ENCODE results near the gene HDAC4.

HDAC4 gene

DNA sequence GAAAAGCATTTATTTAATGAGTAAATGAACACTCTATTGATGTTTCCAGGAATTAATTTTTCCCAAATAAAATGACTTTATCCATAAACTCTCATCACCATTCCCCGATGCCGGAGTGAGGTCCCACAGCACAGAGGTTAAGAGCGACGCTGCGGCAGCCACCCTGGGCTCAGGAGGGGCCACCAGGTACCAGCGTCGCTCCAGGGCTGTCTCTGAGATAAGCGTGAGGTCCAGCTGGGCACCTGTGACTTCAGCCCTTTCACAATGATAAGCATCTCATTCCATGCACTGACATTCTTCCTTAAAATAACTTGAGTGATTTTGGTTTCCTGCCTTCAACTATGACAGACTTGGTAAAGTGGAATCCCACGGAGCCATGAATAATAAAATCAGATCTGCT, 370.9 kb downstream of the HDAC4 start:
- H3K4me3 ChIP-seq (ENCODE audit: low read length): no peak overlapping the region
- no peaks in the 10 kb centered on the region for H3K36me3 ChIP-seq (ENCODE audit: insufficient read depth, low read depth, low read length)
- H3K4me1 ChIP-seq (ENCODE audit: insufficient read depth, low read length): no peaks in the 10 kb centered on the region
- H3K9me3 ChIP-seq (ENCODE audit: insufficient read depth, low read depth, low read length): no peaks in the 10 kb centered on the region
- H3K9ac ChIP-seq (ENCODE audit: low read depth, low read length): no peak overlapping the region
- no peak overlapping the region for H3K27ac ChIP-seq (ENCODE audit: low read length)
- H3K27me3 ChIP-seq (ENCODE audit: insufficient read depth, low read length): no peaks in the 10 kb centered on the region

- Histone ChIP-seq H3K27ac (ENCODE audit: low read length) (no peak overlapping the region), H3K4me3 (ENCODE audit: low read length) (no peak overlapping the region), H3K9me3 (ENCODE audit: insufficient read depth, low read depth, low read length) (no peaks in the 10 kb centered on the region), H3K36me3 (ENCODE audit: insufficient read depth, low read depth, low read length) (no peaks in the 10 kb centered on the region), H3K27me3 (ENCODE audit: insufficient read depth, low read length) (no peaks in the 10 kb centered on the region), H3K4me1 (ENCODE audit: insufficient read depth, low read length) (no peaks in the 10 kb centered on the region), H3K9ac (ENCODE audit: low read depth, low read length) (no peak overlapping the region)
Measured at GRCh38 chr2:239028253-239028619, 372.6 kb downstream of the HDAC4 start.

DNA sequence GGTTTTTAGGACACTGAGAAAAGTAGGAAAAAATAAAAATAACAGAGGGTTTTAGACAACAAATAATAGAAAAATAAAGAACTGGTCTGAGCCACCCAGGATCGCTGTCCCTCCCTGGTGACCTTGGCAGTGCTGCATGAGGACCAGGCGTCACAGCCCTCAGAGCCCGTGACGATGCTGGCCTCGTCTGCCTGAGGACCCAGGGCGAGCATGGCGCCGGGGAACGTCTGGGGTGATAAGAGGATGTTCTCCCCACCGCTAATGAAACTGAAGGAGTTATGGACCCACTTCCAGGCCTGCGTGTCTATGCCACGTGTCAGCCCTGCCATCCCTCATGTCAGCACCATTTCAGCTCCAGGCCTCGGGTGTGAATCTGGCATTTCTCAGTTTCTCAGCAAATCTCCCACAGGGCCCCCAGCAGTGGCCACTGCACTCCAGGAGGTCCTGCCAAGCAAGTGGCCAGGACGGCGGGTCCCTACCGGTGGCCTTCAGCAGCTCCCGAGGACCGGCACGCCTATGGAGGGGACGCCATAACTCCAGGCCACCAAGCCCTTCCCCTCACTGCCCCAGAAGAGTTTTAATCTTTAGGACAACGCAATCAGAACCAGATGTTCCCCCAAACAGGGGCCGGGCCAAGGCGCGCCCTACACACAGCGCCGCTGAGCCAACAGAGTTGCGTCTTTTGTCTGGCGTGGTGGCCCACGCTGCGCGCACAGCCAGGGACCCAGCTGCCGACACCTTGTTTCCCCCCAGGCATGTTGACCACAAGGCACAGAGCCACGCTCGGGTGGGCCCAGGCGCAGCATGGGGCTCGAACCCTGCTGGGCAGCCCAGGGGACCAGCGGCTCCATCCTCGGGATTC, 373.2 kb downstream of the HDAC4 start:
- H3K9me3 ChIP-seq (ENCODE audit: insufficient read depth, low read depth, low read length): no peaks in the 10 kb centered on the region
- H3K27ac ChIP-seq (ENCODE audit: low read length): no peak overlapping the region
- H3K9ac ChIP-seq (ENCODE audit: low read depth, low read length): no peak overlapping the region
- H3K4me1 ChIP-seq (ENCODE audit: insufficient read depth, low read length): no peaks in the 10 kb centered on the region
- H3K27me3 ChIP-seq (ENCODE audit: insufficient read depth, low read length): no peaks in the 10 kb centered on the region
- H3K4me3 ChIP-seq (ENCODE audit: low read length): no peak overlapping the region
- no peaks in the 10 kb centered on the region for H3K36me3 ChIP-seq (ENCODE audit: insufficient read depth, low read depth, low read length)

- no peaks in the 10 kb centered on the region for H3K36me3 ChIP-seq (ENCODE audit: insufficient read depth, low read depth, low read length)
- no peak overlapping the region for H3K27ac ChIP-seq (ENCODE audit: low read length)
- no peak overlapping the region for H3K9ac ChIP-seq (ENCODE audit: low read depth, low read length)
- no peaks in the 10 kb centered on the region for H3K4me1 ChIP-seq (ENCODE audit: insufficient read depth, low read length)
- H3K27me3 ChIP-seq (ENCODE audit: insufficient read depth, low read length): no peaks in the 10 kb centered on the region
- H3K9me3 ChIP-seq (ENCODE audit: insufficient read depth, low read depth, low read length): no peaks in the 10 kb centered on the region
- H3K4me3 ChIP-seq (ENCODE audit: low read length): no peak overlapping the region
Measured at GRCh38 chr2:239026711-239027361, 374.0 kb downstream of the HDAC4 start.

GRCh38 chr2:239025951-239026461, 374.8 kb downstream of the HDAC4 start:
- Histone ChIP-seq H3K9ac (ENCODE audit: low read depth, low read length) (no peak overlapping the region), H3K27me3 (ENCODE audit: insufficient read depth, low read length) (no peaks in the 10 kb centered on the region), H3K4me3 (ENCODE audit: low read length) (no peak overlapping the region), H3K27ac (ENCODE audit: low read length) (no peak overlapping the region), H3K9me3 (ENCODE audit: insufficient read depth, low read depth, low read length) (no peaks in the 10 kb centered on the region), H3K4me1 (ENCODE audit: insufficient read depth, low read length) (peaks cover 4% of the 10 kb centered on the region; the same call in 1 of the 2 replicates), H3K36me3 (ENCODE audit: insufficient read depth, low read depth, low read length) (no peaks in the 10 kb centered on the region)

DNA sequence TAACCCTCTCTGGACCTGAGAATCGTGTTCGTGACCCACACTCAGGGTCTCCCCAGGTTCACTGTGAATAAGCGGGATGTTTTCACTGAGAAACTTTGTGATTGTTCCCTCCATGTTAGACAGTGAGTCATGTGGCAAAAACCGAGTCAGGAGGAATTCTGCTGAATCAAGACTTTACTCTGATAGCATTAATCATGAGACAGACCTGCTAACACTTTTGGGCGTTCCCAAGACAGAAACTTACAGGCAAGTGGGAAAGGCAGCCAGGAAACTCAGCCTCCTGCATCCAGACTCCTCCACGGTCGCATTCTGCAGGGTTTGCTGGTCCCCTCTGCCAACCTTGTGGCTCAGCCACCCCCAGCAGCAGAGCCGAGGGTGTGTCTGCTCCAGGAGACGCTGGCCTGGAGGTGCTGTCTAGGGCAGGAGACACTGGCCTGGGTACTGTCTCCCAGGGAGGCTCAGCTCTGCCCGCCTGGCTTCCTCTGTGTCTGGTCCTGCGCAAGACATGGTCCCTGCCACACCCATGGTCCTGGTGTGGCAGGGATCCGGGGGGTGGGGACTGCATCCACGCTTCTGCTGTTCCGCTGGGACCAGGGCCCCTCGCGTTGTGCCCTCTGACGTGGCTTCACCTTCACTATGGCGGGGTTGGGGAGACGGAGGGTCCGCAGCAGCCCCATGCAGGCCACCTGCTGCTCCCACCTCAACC, 375.6 kb downstream of the HDAC4 start:
- H3K4me3 ChIP-seq (ENCODE audit: low read length): no peak overlapping the region
- H3K4me1 ChIP-seq (ENCODE audit: insufficient read depth, low read length): peaks cover 4% of the 10 kb centered on the region; the same call in 1 of the 2 replicates
- H3K27me3 ChIP-seq (ENCODE audit: insufficient read depth, low read length): no peaks in the 10 kb centered on the region
- H3K27ac ChIP-seq (ENCODE audit: low read length): no peak overlapping the region
- no peaks in the 10 kb centered on the region for H3K36me3 ChIP-seq (ENCODE audit: insufficient read depth, low read depth, low read length)
- no peaks in the 10 kb centered on the region for H3K9me3 ChIP-seq (ENCODE audit: insufficient read depth, low read depth, low read length)
- no peak overlapping the region for H3K9ac ChIP-seq (ENCODE audit: low read depth, low read length)

GRCh38 chr2:239024226-239024625, 376.6 kb downstream of the HDAC4 start:
- H3K9ac ChIP-seq (ENCODE audit: low read depth, low read length): no peak overlapping the region

DNA sequence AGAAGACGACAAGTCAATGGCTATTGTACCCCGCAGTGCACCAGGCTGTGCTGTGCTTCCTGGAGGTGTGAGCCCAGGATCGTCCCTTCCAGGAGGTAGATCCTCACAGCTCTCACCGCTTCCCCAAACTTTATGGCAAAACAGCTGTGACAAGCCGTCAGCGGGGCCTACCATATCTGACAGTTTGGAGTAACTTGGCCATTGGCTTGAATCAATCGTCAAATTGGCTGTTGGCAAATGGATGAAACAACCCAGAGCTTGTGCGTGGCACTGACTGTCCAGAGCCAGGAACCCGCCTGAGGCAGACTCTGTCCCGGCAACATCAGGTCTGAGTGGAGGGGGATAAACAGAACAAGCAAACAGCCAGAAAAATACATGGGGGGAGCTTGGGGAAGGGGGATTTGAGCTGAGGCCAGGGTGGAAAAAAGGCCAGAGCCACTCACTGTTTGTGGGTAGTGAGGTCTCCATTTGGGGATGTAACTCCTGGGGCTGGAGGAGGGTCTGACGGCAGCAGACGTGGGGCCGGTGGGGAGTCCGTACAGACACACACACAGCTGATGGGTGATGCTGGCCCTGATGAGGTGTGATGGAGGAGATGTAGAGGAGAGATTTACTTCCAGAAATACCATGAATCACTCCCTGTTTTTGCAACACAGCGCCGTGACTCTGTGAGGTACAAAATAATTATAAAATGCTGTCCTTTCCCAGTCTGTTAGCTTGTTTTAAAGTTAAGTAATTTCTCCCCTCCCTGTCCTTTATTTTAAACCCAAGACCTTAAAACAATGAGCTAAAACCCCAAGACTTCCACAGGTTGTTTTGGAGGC, 378.2 kb downstream of the HDAC4 start:
- Histone ChIP-seq H3K27ac (ENCODE audit: low read length) (no peak overlapping the region), H3K9me3 (ENCODE audit: insufficient read depth, low read depth, low read length) (no peaks in the 10 kb centered on the region), H3K4me1 (ENCODE audit: insufficient read depth, low read length) (peaks cover 4% of the 10 kb centered on the region; the same call in 1 of the 2 replicates), H3K9ac (ENCODE audit: low read depth, low read length) (no peak overlapping the region), H3K36me3 (ENCODE audit: insufficient read depth, low read depth, low read length) (no peaks in the 10 kb centered on the region), H3K4me3 (ENCODE audit: low read length) (no peak overlapping the region), H3K27me3 (ENCODE audit: insufficient read depth, low read length) (no peaks in the 10 kb centered on the region)

More at GRCh38 chr2:239024226-239024625, 376.6 kb downstream of the HDAC4 start:
- H3K9me3 ChIP-seq (ENCODE audit: insufficient read depth, low read depth, low read length): no peaks in the 10 kb centered on the region
- no peak overlapping the region for H3K4me3 ChIP-seq (ENCODE audit: low read length)
- peaks cover 4% of the 10 kb centered on the region; the same call in 1 of the 2 replicates for H3K4me1 ChIP-seq (ENCODE audit: insufficient read depth, low read length)
- no peaks in the 10 kb centered on the region for H3K36me3 ChIP-seq (ENCODE audit: insufficient read depth, low read depth, low read length)
- H3K27me3 ChIP-seq (ENCODE audit: insufficient read depth, low read length): no peaks in the 10 kb centered on the region
- H3K27ac ChIP-seq (ENCODE audit: low read length): no peak overlapping the region

GRCh38 chr2:239021651-239022436, 379.0 kb downstream of the HDAC4 start:
- Histone ChIP-seq H3K4me1 (ENCODE audit: insufficient read depth, low read length) (peaks cover 4% of the 10 kb centered on the region; the same call in 1 of the 2 replicates), H3K27me3 (ENCODE audit: insufficient read depth, low read length) (no peaks in the 10 kb centered on the region), H3K9me3 (ENCODE audit: insufficient read depth, low read depth, low read length) (no peaks in the 10 kb centered on the region), H3K36me3 (ENCODE audit: insufficient read depth, low read depth, low read length) (no peaks in the 10 kb centered on the region), H3K27ac (ENCODE audit: low read length) (no peak overlapping the region), H3K4me3 (ENCODE audit: low read length) (no peak overlapping the region), H3K9ac (ENCODE audit: low read depth, low read length) (no peak overlapping the region)

DNA sequence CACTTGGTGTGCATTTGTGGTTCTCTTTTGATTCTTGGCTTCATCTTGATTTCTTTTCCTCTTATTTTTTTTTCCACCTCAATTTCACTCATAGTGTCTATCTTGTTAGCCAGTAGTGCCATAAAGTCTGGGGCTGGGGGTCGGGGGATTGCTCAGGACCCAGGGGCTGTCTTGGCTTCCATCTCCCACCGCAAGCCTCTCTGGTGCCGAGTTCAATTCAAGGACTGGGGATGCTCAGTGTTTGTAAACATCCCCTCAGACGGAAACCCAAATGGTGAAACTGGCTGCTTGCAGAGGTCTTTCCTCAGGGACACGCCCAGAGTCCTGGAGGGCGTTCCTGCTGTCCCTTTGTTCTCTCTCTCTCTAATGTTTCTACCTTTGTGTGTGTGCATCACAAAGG, 379.6 kb downstream of the HDAC4 start:
- no peak overlapping the region for H3K9ac ChIP-seq (ENCODE audit: low read depth, low read length)
- no peaks in the 10 kb centered on the region for H3K27me3 ChIP-seq (ENCODE audit: insufficient read depth, low read length)
- H3K27ac ChIP-seq (ENCODE audit: low read length): no peak overlapping the region
- H3K4me3 ChIP-seq (ENCODE audit: low read length): no peak overlapping the region
- no peaks in the 10 kb centered on the region for H3K36me3 ChIP-seq (ENCODE audit: insufficient read depth, low read depth, low read length)
- no peaks in the 10 kb centered on the region for H3K9me3 ChIP-seq (ENCODE audit: insufficient read depth, low read depth, low read length)
- peaks cover 4% of the 10 kb centered on the region; the same call in 1 of the 2 replicates for H3K4me1 ChIP-seq (ENCODE audit: insufficient read depth, low read length)

Measured in iPS-20b (cell line).